ENCODE data around the gene NPW.

Gene NPW

DNA sequence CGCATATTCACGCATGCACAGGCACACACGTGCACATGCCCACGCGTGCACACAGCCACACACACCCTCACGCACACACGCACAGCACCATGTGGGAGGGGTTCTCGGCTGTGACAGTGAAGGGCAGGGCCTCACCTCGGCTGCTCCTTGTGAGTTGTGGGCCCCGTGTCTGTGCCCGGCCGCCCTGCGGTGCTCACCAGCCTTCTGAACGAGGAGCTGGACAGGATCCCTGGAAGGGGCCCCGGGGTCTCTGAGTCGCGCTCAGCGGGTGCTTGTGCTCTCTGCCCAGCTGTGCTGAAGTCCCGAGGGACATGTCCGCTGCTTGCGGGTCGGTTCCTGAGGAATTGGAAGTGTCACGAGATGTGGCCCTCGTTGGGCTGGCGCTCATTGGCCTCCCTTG, 44.3 kb downstream of the NPW start:
- Histone ChIP-seq H3K9me3 (ENCODE audit: control insufficient read depth in 1 of 2, low read length in 2 of 2) (no peaks in the 10 kb centered on the region), H3K36me3 (ENCODE audit: control insufficient read depth in 1 of 2, insufficient read depth in 2 of 2, low read length in 2 of 2) (peaks cover 20 to 79% of the 10 kb centered on the region in 2 donors), H3K4me1 (ENCODE audit: control insufficient read depth in 1 of 2, insufficient read depth in 2 of 2, low read length in 2 of 2) (no peaks in the 10 kb centered on the region), H3K27me3 (ENCODE audit: low read depth, low read length) (no peaks in the 10 kb centered on the region), H3K4me3 (ENCODE audit: low read depth in 1 of 2, low read length in 2 of 2) (no peak overlapping the region), H3K27ac (ENCODE audit: low read length) (no peak overlapping the region)

DNA sequence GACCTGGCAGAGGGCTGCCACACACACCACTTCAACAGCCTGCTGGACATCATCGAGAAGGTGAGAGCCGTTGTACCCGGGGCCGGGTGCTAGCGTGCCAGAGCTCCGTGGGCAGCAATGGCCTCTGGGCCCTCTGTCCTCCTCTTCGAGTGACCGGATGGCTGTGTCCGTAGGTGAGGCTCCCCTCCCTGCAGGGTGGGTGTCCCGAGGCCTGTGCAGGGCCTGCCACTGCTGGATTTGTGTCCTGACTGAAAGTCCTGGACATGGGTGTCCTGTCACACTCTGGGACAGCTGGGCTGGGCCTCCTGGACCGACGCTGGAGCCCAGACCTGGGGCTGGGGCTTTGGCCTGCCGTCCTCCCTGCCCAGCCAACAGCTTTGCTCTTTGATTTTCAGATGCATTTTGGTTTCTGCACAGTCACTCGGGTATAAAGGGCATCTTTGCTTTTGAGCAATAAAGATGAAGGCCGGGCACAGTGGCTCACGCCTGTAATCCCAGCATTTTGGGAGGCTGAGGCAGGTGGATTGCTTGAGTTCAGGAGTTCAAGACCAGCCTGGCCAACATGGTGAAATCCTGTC, 44.9 kb downstream of the NPW start:
- H3K36me3 ChIP-seq (ENCODE audit: control insufficient read depth in 1 of 2, insufficient read depth in 2 of 2, low read length in 2 of 2) = peaks cover 21 to 78% of the 10 kb centered on the region in 2 donors

DNA sequence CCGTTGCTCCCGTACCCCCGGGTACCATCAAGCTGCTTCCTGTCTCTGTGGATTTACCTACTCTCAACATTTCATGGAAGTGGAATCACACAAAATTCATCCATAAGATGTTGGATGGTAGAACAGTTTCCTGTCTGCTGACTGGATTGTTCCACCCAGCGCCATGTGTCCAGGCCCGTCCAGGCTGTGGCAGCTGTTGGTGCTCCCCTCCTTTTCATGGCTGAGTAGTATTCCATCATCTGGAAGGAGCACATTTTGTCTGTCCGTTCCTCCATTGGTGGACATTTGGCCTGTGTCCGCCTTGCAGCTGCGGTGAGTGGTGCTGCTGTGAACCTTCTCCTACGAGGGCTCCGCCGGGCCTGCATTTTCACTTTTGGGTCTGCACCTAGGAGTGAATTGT, 46.6 kb downstream of the NPW start:
- Histone ChIP-seq H3K4me3 (ENCODE audit: low read depth in 1 of 2, low read length in 2 of 2) (no peak overlapping the region), H3K9me3 (ENCODE audit: control insufficient read depth in 1 of 2, low read length in 2 of 2) (no peaks in the 10 kb centered on the region), H3K36me3 (ENCODE audit: control insufficient read depth in 1 of 2, insufficient read depth in 2 of 2, low read length in 2 of 2) (peaks cover 26 to 82% of the 10 kb centered on the region in 2 donors), H3K4me1 (ENCODE audit: control insufficient read depth in 1 of 2, insufficient read depth in 2 of 2, low read length in 2 of 2) (peaks cover 0 to 1% of the 10 kb centered on the region in 2 donors), H3K27me3 (ENCODE audit: low read depth, low read length) (no peaks in the 10 kb centered on the region), H3K27ac (ENCODE audit: low read length) (no peak overlapping the region)

More for the DNA sequence above, 44.9 kb downstream of the NPW start:
- Histone ChIP-seq H3K27ac (ENCODE audit: low read length) (no peak overlapping the region), H3K4me3 (ENCODE audit: low read depth in 1 of 2, low read length in 2 of 2) (no peak overlapping the region), H3K9me3 (ENCODE audit: control insufficient read depth in 1 of 2, low read length in 2 of 2) (no peaks in the 10 kb centered on the region), H3K27me3 (ENCODE audit: low read depth, low read length) (no peaks in the 10 kb centered on the region), H3K4me1 (ENCODE audit: control insufficient read depth in 1 of 2, insufficient read depth in 2 of 2, low read length in 2 of 2) (no peaks in the 10 kb centered on the region)
